ENCODE measurements around the gene AP2A1.

GRCh38 chr19:49738268-49738667, 28.5 kb upstream of the AP2A1 start:
- TF ChIP-seq BACH2 (CRISPR knock-in tag; IDR thresholded peaks at IDR 0.05; ENCODE audit: borderline replicate concordance) (no peak), ZNF8 (CRISPR knock-in tag; IDR thresholded peaks at IDR 0.05) (no peak), CSDC2 (CRISPR knock-in tag; IDR thresholded peaks at IDR 0.05) (no peak), ARNTL (CRISPR knock-in tag; IDR thresholded peaks at IDR 0.05; ENCODE audit: borderline replicate concordance, low read depth) (no peak), SNAI2 (CRISPR knock-in tag; IDR thresholded peaks at IDR 0.05) (no peak), ZFP3 (CRISPR knock-in tag; IDR thresholded peaks at IDR 0.05) (no peak), RARB (CRISPR knock-in tag; IDR thresholded peaks at IDR 0.05) (no peak), CREB5 (CRISPR knock-in tag; IDR thresholded peaks at IDR 0.05; ENCODE audit: low read depth) (no peak), ZFP30 (CRISPR knock-in tag; IDR thresholded peaks at IDR 0.05) (no peak)

Measured in SK-N-SH treated with all-trans-retinoic acid at 6 μM for 48 hours (cell line).